Measurements from ENCODE around the gene SLX9.
"Not testable (repeated sequence)": the region's sequence is repeated elsewhere in the genome, so short reads cannot be mapped to it uniquely, and the experiment has no call there.

Gene SLX9

DNA sequence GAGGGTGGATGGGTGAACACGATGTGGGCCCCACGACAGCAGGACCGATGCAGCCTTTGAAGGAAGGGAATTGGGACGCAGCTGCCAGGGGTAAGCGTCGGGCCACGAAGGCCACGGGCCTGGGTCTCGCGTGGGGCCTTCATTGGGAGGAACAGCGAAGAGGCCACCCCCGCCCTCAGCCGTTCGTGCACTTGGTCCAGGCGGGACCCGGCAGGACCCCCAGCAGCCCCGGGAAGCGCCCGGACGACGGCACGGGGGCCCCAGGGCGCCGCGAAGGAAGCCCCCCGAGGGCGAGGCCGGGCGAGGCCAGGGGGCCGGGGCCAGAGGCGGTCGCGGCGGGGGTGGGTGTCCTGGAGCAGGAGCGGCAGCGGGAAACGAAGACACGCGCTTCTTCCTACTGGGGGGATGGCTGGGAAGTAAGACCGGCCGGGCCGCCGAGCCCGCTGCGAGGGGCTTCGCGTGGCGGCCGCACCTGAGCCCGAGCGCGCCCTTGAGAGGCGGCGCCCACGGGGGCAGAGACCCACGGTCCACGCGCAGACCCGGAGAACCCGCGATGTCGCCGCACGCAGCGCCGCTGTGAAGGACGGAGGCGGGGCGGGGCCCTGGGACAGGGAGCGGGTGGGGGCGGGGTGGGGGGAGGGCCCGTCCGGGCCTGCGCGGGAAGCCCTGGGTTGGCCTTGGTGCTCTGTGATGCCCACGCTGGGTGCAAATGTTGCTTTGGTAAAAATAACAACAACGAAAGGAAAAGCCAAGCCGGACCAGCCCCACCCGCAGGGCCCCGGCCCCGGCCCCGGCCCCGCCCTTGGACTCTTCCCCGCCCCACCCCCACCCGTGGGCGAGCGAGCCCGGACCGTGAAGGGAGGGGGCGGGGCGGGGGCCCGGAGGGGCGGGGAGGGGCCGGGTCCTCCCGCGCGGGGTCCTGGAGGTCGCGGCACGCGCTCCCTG lies 78.6 kb downstream of the SLX9 start:
- H3K9me3 ChIP-seq (ENCODE audit: control insufficient read depth, low read length) = no peaks in the 10 kb centered on the region
- H3K36me3 ChIP-seq (ENCODE audit: control insufficient read depth, insufficient read depth, low read length) = no peaks in the 10 kb centered on the region
- peaks cover 48% of the 10 kb centered on the region for H3K27me3 ChIP-seq (ENCODE audit: control insufficient read depth, insufficient read depth, low read length)
- peaks cover 2% of the 10 kb centered on the region for H3K4me1 ChIP-seq (ENCODE audit: control insufficient read depth, insufficient read depth, low read length)
- no peak overlapping the region for H3K4me3 ChIP-seq (ENCODE audit: low read length)
- H3K9ac ChIP-seq (ENCODE audit: low read length) = no peak overlapping the region

DNA sequence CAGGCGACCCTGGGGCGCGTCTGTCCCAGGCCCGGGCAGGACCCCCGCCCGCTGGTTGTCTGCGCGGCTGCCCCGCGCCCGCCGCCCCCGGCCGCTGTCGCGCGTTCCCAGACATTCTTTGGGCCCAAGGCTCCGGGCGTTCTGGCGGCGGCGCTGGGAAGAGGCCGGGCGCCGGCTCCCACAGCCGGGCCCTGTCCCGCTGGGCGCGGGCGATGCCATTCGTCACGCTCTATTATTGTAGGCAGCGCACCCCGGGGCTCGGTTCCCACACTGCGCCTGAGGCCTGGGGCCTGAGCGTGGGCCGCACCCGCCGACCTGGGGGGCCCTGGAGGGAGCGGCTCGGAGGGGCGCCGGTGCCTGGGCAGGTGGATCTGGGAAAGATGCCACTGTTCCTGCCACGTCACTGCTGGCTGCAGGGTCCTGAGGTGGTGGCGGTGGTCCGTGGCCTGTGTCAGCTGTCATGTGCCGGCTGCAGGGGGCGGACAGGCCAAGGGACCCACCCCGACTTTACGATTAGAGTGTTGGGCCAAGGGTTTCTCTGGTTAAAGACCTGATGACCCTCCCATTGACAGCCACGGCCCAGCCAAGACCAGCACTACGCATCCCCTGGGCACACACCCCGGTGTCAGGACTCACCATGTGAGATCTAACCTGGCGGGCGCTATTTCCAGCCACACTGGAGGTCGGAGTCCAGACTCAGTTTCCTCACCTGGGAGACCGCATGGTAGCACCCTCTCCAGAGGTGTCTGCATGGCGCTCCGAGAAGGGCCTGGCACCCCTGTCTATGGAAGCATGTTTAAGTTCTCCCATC lies 79.5 kb downstream of the SLX9 start:
- H3K9me3 ChIP-seq (ENCODE audit: control insufficient read depth, low read length) = no peaks in the 10 kb centered on the region
- peaks cover 43% of the 10 kb centered on the region for H3K27me3 ChIP-seq (ENCODE audit: control insufficient read depth, insufficient read depth, low read length)
- no peaks in the 10 kb centered on the region for H3K4me1 ChIP-seq (ENCODE audit: control insufficient read depth, insufficient read depth, low read length)
- H3K36me3 ChIP-seq (ENCODE audit: control insufficient read depth, insufficient read depth, low read length) = no peaks in the 10 kb centered on the region
- H3K9ac ChIP-seq (ENCODE audit: low read length) = no peak overlapping the region
- no peak overlapping the region for H3K4me3 ChIP-seq (ENCODE audit: low read length)

DNA sequence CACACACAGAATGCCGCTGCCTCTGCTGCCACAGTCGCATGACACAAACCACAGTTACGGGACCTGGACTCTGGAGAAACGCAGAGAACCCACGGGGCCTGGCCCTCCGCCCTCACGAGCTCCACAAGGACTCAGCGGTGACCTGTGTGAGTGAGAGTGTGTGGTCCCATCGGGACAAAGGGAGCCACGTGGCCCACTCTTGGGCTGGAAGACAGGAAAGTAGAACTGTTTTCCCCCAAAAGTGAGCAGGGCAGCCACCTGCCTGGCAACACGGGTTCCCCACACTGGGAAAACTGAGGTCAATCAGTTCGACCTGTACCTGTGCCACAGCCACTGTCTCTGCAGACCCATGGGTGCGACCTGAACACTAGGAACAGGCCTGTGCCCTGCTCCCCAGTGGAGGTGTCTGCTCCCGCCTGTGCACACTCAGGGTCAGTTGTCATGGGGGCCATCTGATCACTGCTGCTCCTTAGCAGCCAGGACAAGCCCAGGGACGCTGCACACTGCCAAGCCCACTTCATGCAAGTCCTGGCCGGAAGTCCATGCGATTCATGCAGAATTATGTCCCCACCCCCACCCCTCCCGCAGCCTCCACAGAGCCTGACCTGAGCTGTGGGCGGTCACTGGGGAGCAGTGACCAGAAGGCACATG lies 80.2 kb downstream of the SLX9 start:
- peaks cover 36% of the 10 kb centered on the region for H3K27me3 ChIP-seq (ENCODE audit: control insufficient read depth, insufficient read depth, low read length)
- no peak overlapping the region for H3K4me3 ChIP-seq (ENCODE audit: low read length)
- no peak overlapping the region for H3K9ac ChIP-seq (ENCODE audit: low read length)
- H3K4me1 ChIP-seq (ENCODE audit: control insufficient read depth, insufficient read depth, low read length) = no peaks in the 10 kb centered on the region
- H3K36me3 ChIP-seq (ENCODE audit: control insufficient read depth, insufficient read depth, low read length) = no peaks in the 10 kb centered on the region
- no peaks in the 10 kb centered on the region for H3K9me3 ChIP-seq (ENCODE audit: control insufficient read depth, low read length)

DNA sequence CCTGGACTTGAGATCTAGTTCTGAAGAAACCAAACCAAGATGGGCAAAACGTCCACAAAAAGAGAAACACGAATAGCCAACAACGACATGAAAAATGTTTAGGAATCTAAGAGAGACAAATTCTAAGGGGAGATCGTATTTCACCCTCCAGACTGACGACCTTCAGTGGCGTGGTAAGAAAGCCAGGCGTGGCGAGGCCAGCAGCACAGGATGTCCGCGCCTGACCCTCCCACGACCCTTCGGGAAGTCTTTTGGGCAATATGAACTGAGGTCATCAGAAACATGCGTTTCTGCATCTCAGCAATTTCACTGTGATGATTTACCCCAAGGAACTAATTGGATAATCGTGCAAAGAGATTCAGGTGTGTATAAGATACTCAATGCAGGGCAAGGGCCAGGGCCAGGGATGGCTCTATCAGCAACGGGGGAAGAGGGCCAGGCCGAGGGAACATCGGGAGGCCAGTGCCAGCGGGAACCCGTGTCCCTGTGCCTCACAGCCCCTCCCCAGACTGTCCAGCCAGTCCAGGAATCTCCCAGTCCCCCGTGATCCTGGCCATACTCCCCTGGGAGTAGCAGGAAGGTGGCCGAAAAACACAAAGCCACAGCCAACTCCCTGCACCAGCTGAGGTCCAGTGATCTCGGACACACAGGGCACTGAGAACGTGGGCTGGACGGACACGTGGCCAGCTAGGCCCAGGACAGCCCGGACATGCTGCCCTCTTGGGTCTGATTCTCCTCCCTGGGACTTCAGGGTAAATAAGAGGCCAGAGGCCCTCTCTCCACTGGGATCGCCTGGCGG lies 81.0 kb downstream of the SLX9 start:
- Histone ChIP-seq H3K9ac (ENCODE audit: low read length) (no peak overlapping the region), H3K27me3 (ENCODE audit: control insufficient read depth, insufficient read depth, low read length) (peaks cover 33% of the 10 kb centered on the region), H3K4me3 (ENCODE audit: low read length) (no peak overlapping the region), H3K36me3 (ENCODE audit: control insufficient read depth, insufficient read depth, low read length) (no peaks in the 10 kb centered on the region), H3K9me3 (ENCODE audit: control insufficient read depth, low read length) (no peaks in the 10 kb centered on the region), H3K4me1 (ENCODE audit: control insufficient read depth, insufficient read depth, low read length) (no peaks in the 10 kb centered on the region)

DNA sequence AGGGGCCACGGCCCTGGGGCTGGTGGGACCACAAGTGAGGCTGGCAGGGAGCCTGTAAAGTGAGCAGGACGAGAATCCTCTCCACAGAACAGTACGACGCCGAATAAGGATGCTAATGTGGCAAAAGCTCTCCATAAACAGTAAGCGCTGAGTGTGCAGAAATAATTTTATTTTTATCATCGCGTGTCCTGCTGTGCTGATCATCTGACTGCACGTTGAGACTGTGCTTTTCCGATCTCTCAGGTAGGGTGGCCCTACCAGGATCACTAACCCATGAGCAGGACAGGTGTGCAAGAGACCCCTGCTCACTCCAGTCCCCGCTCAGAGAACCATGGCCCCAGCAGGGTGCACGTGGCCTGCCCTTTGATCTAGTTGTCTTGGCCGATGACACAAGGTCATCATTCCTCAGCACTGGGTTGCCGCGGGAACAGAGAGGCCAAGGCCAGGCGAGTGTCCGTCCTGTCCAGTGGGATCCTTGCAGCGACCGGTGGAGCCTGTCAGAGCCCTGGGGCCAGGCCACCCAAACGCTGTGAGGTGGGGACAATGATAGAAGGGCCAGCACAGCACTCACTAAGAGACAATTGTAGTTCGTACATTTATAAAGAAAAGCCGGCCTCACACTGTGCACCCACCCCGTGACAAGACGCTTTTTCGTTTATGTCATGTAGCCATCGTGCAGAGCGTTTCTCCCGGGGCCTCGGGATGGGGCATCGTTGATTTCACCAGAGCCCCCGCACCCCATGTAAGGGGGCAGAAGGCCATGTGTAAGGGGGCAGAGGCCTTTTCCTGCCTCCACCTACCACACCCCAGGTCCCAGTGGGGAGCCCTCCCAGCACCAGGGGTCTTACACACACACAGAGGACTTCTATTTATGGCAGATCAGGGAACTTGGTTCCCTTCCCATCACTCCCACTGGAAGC lies 81.9 kb downstream of the SLX9 start:
- H3K9ac ChIP-seq (ENCODE audit: low read length) = no peak overlapping the region
- peaks cover 28% of the 10 kb centered on the region for H3K27me3 ChIP-seq (ENCODE audit: control insufficient read depth, insufficient read depth, low read length)
- H3K4me3 ChIP-seq (ENCODE audit: low read length) = no peak overlapping the region
- H3K4me1 ChIP-seq (ENCODE audit: control insufficient read depth, insufficient read depth, low read length) = no peaks in the 10 kb centered on the region
- no peaks in the 10 kb centered on the region for H3K36me3 ChIP-seq (ENCODE audit: control insufficient read depth, insufficient read depth, low read length)
- H3K9me3 ChIP-seq (ENCODE audit: control insufficient read depth, low read length) = no peaks in the 10 kb centered on the region

DNA sequence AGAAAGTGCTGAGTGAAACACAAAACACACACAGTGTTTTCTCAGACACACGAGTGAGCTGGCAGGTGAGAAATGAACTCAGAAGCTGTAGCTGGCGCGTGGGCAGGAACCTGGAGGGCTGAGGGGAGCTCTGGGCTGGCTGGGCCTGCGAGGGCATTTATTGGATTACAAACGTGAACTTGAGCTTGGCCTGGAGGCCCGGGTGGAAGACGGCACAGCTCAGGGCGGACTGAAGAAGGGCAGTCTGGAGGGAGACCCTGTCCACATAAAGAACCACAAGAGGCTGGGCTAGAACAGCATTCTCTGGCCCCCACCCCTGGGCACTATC lies 82.5 kb downstream of the SLX9 start:
- no peaks in the 10 kb centered on the region for H3K4me1 ChIP-seq (ENCODE audit: control insufficient read depth, insufficient read depth, low read length)
- no peak overlapping the region for H3K9ac ChIP-seq (ENCODE audit: low read length)
- peaks cover 24% of the 10 kb centered on the region for H3K27me3 ChIP-seq (ENCODE audit: control insufficient read depth, insufficient read depth, low read length)
- no peaks in the 10 kb centered on the region for H3K36me3 ChIP-seq (ENCODE audit: control insufficient read depth, insufficient read depth, low read length)
- no peak overlapping the region for H3K4me3 ChIP-seq (ENCODE audit: low read length)
- H3K9me3 ChIP-seq (ENCODE audit: control insufficient read depth, low read length) = no peaks in the 10 kb centered on the region

DNA sequence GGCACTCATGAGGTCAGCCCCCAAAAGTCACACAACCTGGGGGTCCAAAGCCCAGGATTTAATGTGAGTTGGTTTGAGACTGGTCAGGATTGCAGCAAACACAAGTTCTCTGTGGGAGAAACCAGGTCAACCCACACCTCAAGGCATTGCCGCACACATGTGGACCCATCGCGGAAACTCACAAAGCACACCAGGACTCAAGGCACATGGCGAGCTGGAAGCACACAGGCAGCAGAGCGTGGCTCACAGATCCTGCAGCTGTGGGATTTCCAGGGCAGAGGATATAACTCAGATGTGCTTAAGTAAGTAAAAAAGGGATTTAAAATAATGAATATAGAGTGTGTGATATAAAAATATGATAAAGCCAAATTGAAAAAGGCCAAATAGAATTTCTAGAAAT lies 82.9 kb downstream of the SLX9 start:
- H3K4me3 ChIP-seq (ENCODE audit: low read length) = no peak overlapping the region
- H3K36me3 ChIP-seq (ENCODE audit: control insufficient read depth, insufficient read depth, low read length) = no peaks in the 10 kb centered on the region
- H3K27me3 ChIP-seq (ENCODE audit: control insufficient read depth, insufficient read depth, low read length) = peaks cover 20% of the 10 kb centered on the region
- H3K4me1 ChIP-seq (ENCODE audit: control insufficient read depth, insufficient read depth, low read length) = no peaks in the 10 kb centered on the region
- H3K9me3 ChIP-seq (ENCODE audit: control insufficient read depth, low read length) = no peaks in the 10 kb centered on the region
- no peak overlapping the region for H3K9ac ChIP-seq (ENCODE audit: low read length)

DNA sequence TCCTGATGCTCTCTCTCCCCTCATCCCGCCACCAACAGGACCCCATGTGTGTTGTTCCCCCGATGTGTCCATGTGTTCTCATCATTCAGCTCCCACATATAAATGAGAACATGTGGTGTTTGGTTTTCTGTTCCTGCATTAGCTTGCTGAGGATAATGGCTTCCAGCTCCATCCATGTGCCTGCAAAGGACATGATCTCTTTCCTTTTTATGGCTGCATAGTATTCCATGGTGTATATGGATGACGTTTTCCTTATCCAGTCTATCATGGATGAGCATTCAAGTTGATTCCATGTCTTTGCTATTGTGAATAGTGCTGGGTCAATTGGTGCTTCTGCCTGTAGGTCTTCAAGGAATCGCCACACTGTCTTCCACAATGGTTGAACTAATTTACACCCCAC lies 84.7 kb downstream of the SLX9 start:
- not testable (repeated sequence) for H3K36me3 ChIP-seq (ENCODE audit: control insufficient read depth, insufficient read depth, low read length); H3K4me1 ChIP-seq (ENCODE audit: control insufficient read depth, insufficient read depth, low read length); H3K9ac ChIP-seq (ENCODE audit: low read length); H3K9me3 ChIP-seq (ENCODE audit: control insufficient read depth, low read length); H3K4me3 ChIP-seq (ENCODE audit: low read length)
- H3K27me3 ChIP-seq (ENCODE audit: control insufficient read depth, insufficient read depth, low read length) = peaks cover 12% of the 10 kb centered on the region

DNA sequence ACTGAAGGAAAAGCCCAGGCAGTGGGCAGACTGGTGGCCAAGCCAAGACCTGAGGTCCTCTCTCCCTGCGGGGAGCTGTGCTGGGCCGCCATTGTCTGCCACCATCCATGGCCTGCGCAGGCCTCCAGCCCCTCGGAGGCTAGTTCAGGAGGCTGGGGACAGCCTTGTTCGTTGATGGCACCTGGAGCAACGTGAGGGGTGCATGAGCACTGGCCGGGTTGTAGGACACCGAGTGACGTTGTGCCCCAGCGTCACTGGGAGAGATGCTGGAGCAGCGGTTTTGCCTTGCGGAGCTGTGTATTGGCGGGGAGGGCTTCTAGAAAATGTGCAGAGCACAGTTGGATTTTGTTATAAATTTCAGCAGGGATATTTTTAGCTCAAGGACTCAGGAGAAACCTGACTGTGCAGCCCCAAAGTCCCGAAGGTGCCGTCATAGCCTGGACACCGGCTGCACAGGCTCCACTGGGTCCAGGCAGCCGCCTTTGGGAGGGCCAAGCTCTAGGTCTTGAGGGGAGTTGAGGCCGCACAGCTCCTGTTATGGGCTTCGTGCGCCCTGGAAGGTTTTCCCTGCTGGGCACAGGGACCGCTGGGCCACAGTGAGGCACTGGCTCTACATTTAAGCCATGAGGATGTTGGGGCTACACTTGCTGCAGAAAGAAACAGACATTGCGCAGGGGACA lies 86.4 kb downstream of the SLX9 start:
- Histone ChIP-seq H3K36me3 (ENCODE audit: control insufficient read depth, insufficient read depth, low read length) (no peaks in the 10 kb centered on the region), H3K27me3 (ENCODE audit: control insufficient read depth, insufficient read depth, low read length) (peaks cover 13% of the 10 kb centered on the region), H3K4me1 (ENCODE audit: control insufficient read depth, insufficient read depth, low read length) (peaks cover 4% of the 10 kb centered on the region), H3K9me3 (ENCODE audit: control insufficient read depth, low read length) (no peaks in the 10 kb centered on the region), H3K9ac (ENCODE audit: low read length) (no peak overlapping the region), H3K4me3 (ENCODE audit: low read length) (no peak overlapping the region)
